GM23248 (cell line): ENCODE results near the gene CHRNG. TPM values are rescaled to one million over a fixed set of nuclear protein-coding genes. Genes with fewer than 3 reads are reported as not detected.

Experiments used
- DNase-seq: peaks from one replicate; pipeline ENCODE4 v3.0.0-alpha.2; 2015
- H2AFZ ChIP-seq: fragments of 200-600 bp; sonication (generic); 2 replicates; pipeline ENCODE4 v1.6.1; 2016; ENCODE audit warnings: antibody characterized with exemption
- H3F3A ChIP-seq: fragments of 200-600 bp; sonication (generic); 2 replicates; pipeline ENCODE4 v1.6.1; 2016; ENCODE audit warnings: mild to moderate bottlenecking, antibody characterized with exemption, mixed run types; ENCODE audit not compliant: insufficient read depth
- H3K27ac ChIP-seq: fragments of 200-600 bp; sonication (generic); 2 replicates; pipeline ENCODE4 v1.5.1; 2016; ENCODE audit warnings: mild to moderate bottlenecking
- H3K27me3 ChIP-seq: fragments of 200-600 bp; sonication (generic); replicated peaks from 2 replicates; pipeline ENCODE4 v1.6.1; 2016; ENCODE audit warnings: mild to moderate bottlenecking; ENCODE audit not compliant: insufficient read depth
- H3K36me3 ChIP-seq: fragments of 200-600 bp; sonication (generic); 2 replicates; pipeline ENCODE4 v1.6.1; 2016; ENCODE audit warnings: low read depth, mild to moderate bottlenecking
- H3K4me1 ChIP-seq: fragments of 200-600 bp; sonication (generic); 2 replicates; pipeline ENCODE4 v1.6.1; 2016; ENCODE audit warnings: mild to moderate bottlenecking; ENCODE audit not compliant: insufficient read depth
- H3K4me2 ChIP-seq: fragments of 200-600 bp; sonication (generic); one replicate; pipeline ENCODE4 v1.6.1; 2016; ENCODE audit warnings: mild to moderate bottlenecking; ENCODE audit not compliant: unreplicated experiment
- H3K4me3 ChIP-seq: fragments of 200-600 bp; sonication (generic); 2 replicates; pipeline ENCODE4 v1.5.1; 2016; ENCODE audit warnings: mild to moderate bottlenecking
- H3K79me2 ChIP-seq: fragments of 200-600 bp; sonication (generic); 2 replicates; pipeline ENCODE4 v1.6.1; 2016; ENCODE audit warnings: mild to moderate bottlenecking; ENCODE audit not compliant: insufficient read depth
- H3K9ac ChIP-seq: fragments of 200-600 bp; sonication (generic); 2 replicates; pipeline ENCODE4 v1.6.1; 2016; ENCODE audit warnings: mild to moderate bottlenecking
- H3K9me2 ChIP-seq: fragments of 200-600 bp; sonication (generic); 2 replicates; pipeline ENCODE4 v1.6.1; 2016; ENCODE audit warnings: mixed run types, mild to moderate bottlenecking, moderate library complexity; ENCODE audit not compliant: insufficient read depth
- H3K9me3 ChIP-seq: fragments of 200-600 bp; sonication (generic); one replicate; pipeline ENCODE4 v1.6.1; 2017; ENCODE audit warnings: low read depth
- H4K20me1 ChIP-seq: fragments of 200-600 bp; sonication (generic); 2 replicates; pipeline ENCODE4 v1.6.0; 2016; ENCODE audit not compliant: insufficient read depth
- EZH2 ChIP-seq: fragments of 200-600 bp; sonication (generic); IDR thresholded peaks from 2 replicates; pipeline ENCODE4 v1.6.1; 2018; ENCODE audit warnings: antibody characterized with exemption, mild to moderate bottlenecking; ENCODE audit not compliant: insufficient read depth, poor library complexity, severe bottlenecking
- EZH2phosphoT487 ChIP-seq: fragments of 200-600 bp; sonication (generic); IDR thresholded peaks from 2 replicates; pipeline ENCODE4 v1.6.1; 2018; ENCODE audit warnings: antibody characterized with exemption, moderate library complexity, mild to moderate bottlenecking, low read depth; ENCODE audit not compliant: insufficient read depth
- WGBS, 2 experiments: methylation state at CpG; one replicate each; pipeline ENCODE4 v1.1.6; 2015 to 2017; ENCODE audit warnings: low lambda C conversion rate in 2 of 2, low coverage in 1 of 2; ENCODE audit errors: missing lambda C conversion rate in 2 of 2; 5-methylcytosine and 5-hydroxymethylcytosine counted together
- in situ Hi-C: fragments of 300-500 bp; cut with MboI; formaldehyde crosslinking; loops from 2 replicates; pipeline ENCODE4 v1.15.0; 2020
- polyA plus RNA-seq: library from polyadenylated mRNA; unstranded; fragments of >200 nt; fragmentation: Nextera tagmentation; extraction: Ambion mirVana; gene quantifications from 2 replicates; pipeline ENCODE4 v1.2.1, GENCODE V29; 2016
- total RNA-seq: library from RNA; depleted of rRNA; stranded (reverse); fragments of >200 nt; shearing (Covaris generic); gene quantifications from 2 replicates; pipeline ENCODE4 v1.2.3, GENCODE V29; 2014

Gene CHRNG
- total and polyA plus RNA-seq, 2 experiments from 2014 or later = not detected

DNA sequence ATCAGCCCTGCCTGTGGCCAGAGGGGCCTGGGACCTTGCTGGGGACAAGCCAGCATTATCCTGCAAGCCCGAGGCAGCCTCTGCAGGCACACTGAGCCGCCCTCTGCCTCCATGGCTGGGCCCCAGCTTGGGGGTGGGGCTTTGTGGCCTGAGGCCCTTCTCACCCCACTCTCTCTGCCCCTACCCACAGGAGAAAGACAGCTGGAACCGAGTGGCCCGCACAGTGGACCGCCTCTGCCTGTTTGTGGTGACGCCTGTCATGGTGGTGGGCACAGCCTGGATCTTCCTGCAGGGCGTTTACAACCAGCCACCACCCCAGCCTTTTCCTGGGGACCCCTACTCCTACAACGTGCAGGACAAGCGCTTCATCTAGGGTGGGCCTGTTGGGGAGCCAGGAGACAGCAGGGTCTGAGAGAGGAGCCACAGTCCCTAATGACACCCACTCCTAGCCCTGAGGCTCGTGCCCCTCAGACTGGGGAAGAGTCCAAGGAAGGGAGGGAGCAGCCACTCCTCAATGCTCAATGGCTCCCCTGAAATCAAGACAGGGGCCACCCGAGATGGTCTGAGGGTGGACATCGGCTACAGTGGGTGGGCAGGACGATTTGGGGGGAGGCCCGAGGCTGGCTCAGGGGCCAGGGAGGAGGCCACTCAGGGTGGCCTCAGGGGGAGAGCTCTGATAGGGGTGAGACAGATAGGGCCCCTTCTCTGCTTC lies 4.4 kb upstream of the CHRNG start:
- H3K79me2 ChIP-seq = no peaks in the 10 kb centered on the region
- H3K4me1 ChIP-seq = no peaks in the 10 kb centered on the region
- H2AFZ ChIP-seq = no peak overlapping the region
- no peak overlapping the region for H3K4me3 ChIP-seq
- no peak for DNase-seq
- H3K36me3 ChIP-seq = no peaks in the 10 kb centered on the region
- 35 to 46% methylated on average over 14 of the region's 14 CpGs for WGBS, 2 experiments
- TF ChIP-seq EZH2phosphoT487 (no peak), EZH2 (no peak)
- H3K4me2 ChIP-seq = no peak overlapping the region
- H4K20me1 ChIP-seq = no peaks in the 10 kb centered on the region
- in situ Hi-C loops = loop anchor here (25.0 kb wide), 1 partner anchor 623 kb away; no protein-coding TSS in a partner anchor
- no peaks in the 10 kb centered on the region for H3K9me2 ChIP-seq
- H3K9ac ChIP-seq = no peak overlapping the region
- H3K27ac ChIP-seq = no peak overlapping the region
- no peaks in the 10 kb centered on the region for H3K27me3 ChIP-seq
- H3K9me3 ChIP-seq = no peaks in the 10 kb centered on the region
- H3F3A ChIP-seq = no peaks in the 10 kb centered on the region

DNA sequence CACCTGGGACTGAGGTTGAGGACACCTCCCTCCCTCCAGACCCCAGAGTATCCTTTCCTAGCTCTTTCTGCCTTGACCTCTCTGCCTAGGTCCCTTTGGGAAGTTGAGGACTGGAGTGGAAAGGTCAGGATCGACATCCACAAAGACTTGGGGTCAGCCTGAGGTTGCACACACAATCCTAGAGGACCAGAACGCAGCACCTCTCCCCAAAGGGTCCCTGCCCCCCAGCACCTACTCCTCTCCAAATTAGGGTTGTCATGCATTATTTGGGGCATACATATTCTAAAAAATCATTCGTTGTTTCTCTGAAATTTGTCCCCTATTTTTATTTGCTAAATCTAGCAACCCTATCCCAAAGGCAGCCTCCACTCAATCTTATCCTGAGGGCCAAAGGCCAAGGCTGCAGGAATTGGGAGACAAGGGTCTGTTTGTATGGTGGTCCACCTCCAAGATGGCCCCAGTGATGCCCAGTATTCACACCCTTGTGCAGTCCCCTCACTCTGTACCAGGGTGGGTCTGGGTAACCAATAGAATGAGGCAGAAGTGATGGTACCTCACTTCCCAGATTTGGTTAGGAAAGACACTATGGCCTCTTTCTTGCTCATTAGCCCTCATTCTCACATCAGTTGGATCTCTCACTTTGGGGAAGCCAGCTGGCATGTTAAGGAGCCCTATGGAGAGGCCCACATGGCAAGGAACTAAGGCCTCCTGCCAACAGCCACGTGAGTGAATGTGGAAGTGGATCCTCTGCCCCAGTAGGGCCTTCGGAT lies 3.5 kb upstream of the CHRNG start:
- in situ Hi-C loops = loop anchor here (25.0 kb wide), 1 partner anchor 624 kb away; no protein-coding TSS in a partner anchor
- Histone ChIP-seq H3K9me2 (no peaks in the 10 kb centered on the region), H3K9me3 (no peaks in the 10 kb centered on the region), H3K27ac (no peak overlapping the region), H3K4me2 (no peak overlapping the region), H4K20me1 (no peaks in the 10 kb centered on the region), H3K36me3 (no peaks in the 10 kb centered on the region), H3F3A (no peaks in the 10 kb centered on the region), H3K4me3 (no peak overlapping the region), H3K4me1 (no peaks in the 10 kb centered on the region), H3K27me3 (no peaks in the 10 kb centered on the region), H3K9ac (no peak overlapping the region), H3K79me2 (no peaks in the 10 kb centered on the region), H2AFZ (no peak overlapping the region)
- TF ChIP-seq EZH2phosphoT487 (no peak), EZH2 (no peak)
- WGBS, 2 experiments = 42 to 51% methylated on average over 5 of the region's 5 CpGs
- no peak for DNase-seq

DNA sequence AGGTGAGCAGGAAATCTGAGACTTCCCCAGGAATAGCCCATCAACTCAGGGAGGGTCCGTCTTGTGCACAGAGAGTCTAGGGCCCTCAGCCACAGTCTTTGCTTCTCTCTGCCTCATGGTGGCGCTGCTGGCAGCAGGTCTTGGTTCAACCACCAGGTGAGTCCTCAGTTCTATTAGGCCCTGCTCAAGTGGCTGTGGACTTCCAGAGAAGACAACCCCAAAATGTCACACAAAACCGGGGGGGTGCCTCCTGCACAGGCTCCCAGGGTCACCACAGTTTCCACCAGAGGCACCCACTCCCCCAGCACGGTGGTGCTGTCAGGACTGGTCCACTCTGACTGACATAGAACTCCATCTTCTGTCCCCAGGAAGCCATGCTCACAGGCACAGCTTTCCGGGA lies 2.4 kb upstream of the CHRNG start:
- Histone ChIP-seq H3K4me2 (no peak overlapping the region), H3K9ac (no peak overlapping the region), H3K9me3 (no peaks in the 10 kb centered on the region), H3K4me3 (no peak overlapping the region), H3K27ac (no peak overlapping the region), H3F3A (no peaks in the 10 kb centered on the region), H3K79me2 (no peaks in the 10 kb centered on the region), H3K27me3 (no peaks in the 10 kb centered on the region), H3K9me2 (no peaks in the 10 kb centered on the region), H3K4me1 (no peaks in the 10 kb centered on the region), H4K20me1 (no peaks in the 10 kb centered on the region), H3K36me3 (no peaks in the 10 kb centered on the region), H2AFZ (no peak overlapping the region)
- in situ Hi-C loops = loop anchor here (25.0 kb wide), 1 partner anchor 625 kb away; no protein-coding TSS in a partner anchor
- 36 to 44% methylated on average over 5 of the region's 5 CpGs for WGBS, 2 experiments
- no peak for DNase-seq
- TF ChIP-seq EZH2phosphoT487 = no peak
- TF ChIP-seq EZH2 = no peak

DNA sequence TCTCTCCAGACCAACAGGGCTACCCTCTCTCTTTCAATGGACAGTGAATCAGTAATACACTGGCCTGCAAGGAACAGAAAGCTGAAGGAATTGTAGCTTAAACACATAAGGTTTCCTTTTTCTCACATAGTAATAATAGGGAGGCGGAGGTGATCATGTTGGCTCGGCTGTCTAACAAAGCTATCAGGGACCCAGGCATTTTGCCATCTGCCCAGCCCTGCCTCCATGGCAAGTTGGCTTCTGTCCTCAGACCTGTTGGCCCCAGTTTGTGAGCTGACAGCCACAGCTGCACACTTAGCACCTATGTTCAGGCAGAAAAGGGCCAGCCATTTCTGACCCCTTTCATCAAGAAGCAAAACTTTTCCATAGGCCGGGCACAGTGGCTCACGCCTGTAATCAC lies 2.0 kb upstream of the CHRNG start:
- H3F3A ChIP-seq = no peaks in the 10 kb centered on the region
- no peaks in the 10 kb centered on the region for H3K9me3 ChIP-seq
- no peaks in the 10 kb centered on the region for H3K9me2 ChIP-seq
- H3K9ac ChIP-seq = no peak overlapping the region
- no peaks in the 10 kb centered on the region for H3K4me1 ChIP-seq
- H3K27ac ChIP-seq = no peak overlapping the region
- in situ Hi-C loops = loop anchor here (25.0 kb wide), 1 partner anchor 625 kb away; no protein-coding TSS in a partner anchor
- H3K27me3 ChIP-seq = no peaks in the 10 kb centered on the region
- TF ChIP-seq EZH2 (no peak), EZH2phosphoT487 (no peak)
- H3K79me2 ChIP-seq = no peaks in the 10 kb centered on the region
- H3K36me3 ChIP-seq = no peaks in the 10 kb centered on the region
- H3K4me2 ChIP-seq = no peak overlapping the region
- WGBS, 2 experiments = 65 to 71% methylated on average over 4 of the region's 4 CpGs
- no peak overlapping the region for H3K4me3 ChIP-seq
- H2AFZ ChIP-seq = no peak overlapping the region
- no peak for DNase-seq
- H4K20me1 ChIP-seq = no peaks in the 10 kb centered on the region
